ENCODE data around the gene MPRIP.
"Not testable (repeated sequence)": the region's sequence is repeated elsewhere in the genome, so short reads cannot be mapped to it uniquely, and the experiment has no call there.

GRCh38 chr17:17013828-17014747 is 28.2 kb upstream of the MPRIP start:
- TF ChIP-seq POLR2A, CTCF (IDR thresholded peaks at IDR 0.05): not testable (repeated sequence)
